ENCODE measurements around the gene LRCH3.

GRCh38 chr3:197912741-197913476 lies 121.9 kb downstream of the LRCH3 start:
- TF ChIP-seq LEF1 (IDR thresholded peaks at IDR 0.05; ENCODE audit: borderline replicate concordance) (no peak), L3MBTL2 (conservative IDR thresholded peaks at IDR 0.05) (no peak), ARNT (IDR thresholded peaks at IDR 0.05) (no peak), SUZ12 (IDR thresholded peaks at IDR 0.05) (no peak)
